HCT116 (cell line): Measurements from ENCODE around the gene DAPK1.

Experiments used
- ATF3 ChIP-seq: IDR thresholded peaks from 2 replicates; pipeline ENCODE4 v1.6.1; 2012
- CEBPB ChIP-seq: IDR thresholded peaks from 2 replicates; pipeline ENCODE4 v1.6.1; 2012; ENCODE audit warnings: low read depth
- CTCF ChIP-seq, 3 experiments: fragments of 200-600 bp in 1 of 3; sonication (generic) in 1 of 3; IDR thresholded peaks in 2 of 3; conservative IDR thresholded peaks in 1 of 3; 2 replicates each; pipeline ENCODE4 v1.5.1; 2012 to 2017; ENCODE audit warnings: low read depth in 2 of 3, low read length in 2 of 3, antibody characterized with exemption in 1 of 3, borderline replicate concordance in 1 of 3, control low read depth in 1 of 3, mild to moderate bottlenecking in 1 of 3, mixed read lengths in 1 of 3, mixed run types in 1 of 3, moderate library complexity in 1 of 3; ENCODE audit not compliant: insufficient read depth in 1 of 3
- EGR1 ChIP-seq: IDR thresholded peaks from 2 replicates; pipeline ENCODE4 v1.6.1; 2012; ENCODE audit warnings: low read depth
- ELF1 ChIP-seq: IDR thresholded peaks from 2 replicates; pipeline ENCODE4 v1.6.1; 2012; ENCODE audit warnings: low read depth, borderline replicate concordance
- FOSL1 ChIP-seq: IDR thresholded peaks from 2 replicates; pipeline ENCODE4 v1.6.1; 2012; ENCODE audit warnings: low read depth
- MAX ChIP-seq: IDR thresholded peaks from 2 replicates; pipeline ENCODE4 v1.6.1; 2012
- POLR2A ChIP-seq: IDR thresholded peaks from 2 replicates; pipeline ENCODE4 v1.7.0; 2011; ENCODE audit warnings: borderline replicate concordance; ENCODE audit not compliant: insufficient read depth, insufficient read length; ENCODE audit errors: extremely low read depth
- POLR2AphosphoS5 ChIP-seq: IDR thresholded peaks from 2 replicates; pipeline ENCODE4 v1.6.1; 2011; ENCODE audit warnings: mild to moderate bottlenecking, low read depth, low read length, moderate library complexity
- SP1 ChIP-seq: IDR thresholded peaks from 2 replicates; pipeline ENCODE4 v1.6.1; 2012; ENCODE audit warnings: low read depth
- YY1 ChIP-seq: IDR thresholded peaks from 2 replicates; pipeline ENCODE4 v1.6.1; 2011; ENCODE audit warnings: low read length, low read depth, moderate library complexity, mild to moderate bottlenecking; ENCODE audit not compliant: insufficient replicate concordance; ENCODE audit errors: extremely low read depth
- ZNF274 ChIP-seq: fragments of 200-500 bp; sonication (Bioruptor generic); IDR thresholded peaks from 2 replicates; pipeline ENCODE4 v1.6.1; 2014; ENCODE audit warnings: mild to moderate bottlenecking, low read depth, low read length, inconsistent platforms

GRCh38 chr9:87490225-87490624 lies 7.4 kb upstream of the DAPK1 start:
- no peak for TF ChIP-seq ELF1
- TF ChIP-seq EGR1: no peak
- TF ChIP-seq SP1: no peak
- no peak for TF ChIP-seq ATF3
- TF ChIP-seq CTCF (IDR thresholded peaks at IDR 0.05 in 2 of 3, conservative IDR thresholded peaks at IDR 0.05 in 1 of 3; ENCODE audit: borderline replicate concordance in 1 of 3, insufficient read depth in 1 of 3, low read depth in 2 of 3, low read length in 2 of 3): no peak
- TF ChIP-seq FOSL1: no peak
- no peak for TF ChIP-seq POLR2AphosphoS5
- TF ChIP-seq MAX: no peak
- TF ChIP-seq ZNF274: no peak
- TF ChIP-seq YY1: no peak
- no peak for TF ChIP-seq POLR2A
- no peak for TF ChIP-seq CEBPB
